CD14-positive monocyte (primary cell): ENCODE measurements around the gene RPS6KB2. TPM values are rescaled to one million over a fixed set of nuclear protein-coding genes. Genes with fewer than 3 reads are reported as not detected.
A peak's percentile ranks its signal among the peaks of the same experiment; 100 is the strongest.

Source experiments
- DNase-seq, 3 donors: peaks; one replicate each; pipeline ENCODE4 v3.0.0-alpha.2; 2011 to 2022
- H2AFZ ChIP-seq: 2 replicates; pipeline ENCODE4 v1.6.0; 2012; ENCODE audit warnings: mild to moderate bottlenecking, low read depth, low read length, inconsistent platforms; ENCODE audit not compliant: insufficient read depth, poor library complexity, severe bottlenecking
- H3K27ac ChIP-seq, 2 donors: 1 replicate in 1 of 2; 2 replicates in 1 of 2; pipeline ENCODE4 v1.5.1; 2012 to 2013; ENCODE audit warnings: low read length in 2 of 2, control low read depth in 1 of 2, inconsistent platforms in 1 of 2, low read depth in 1 of 2, mild to moderate bottlenecking in 1 of 2
- H3K27me3 ChIP-seq, 2 donors: one replicate each; pipeline versions ENCODE4 v1.6.0 to v1.6.1; 2011 to 2013; ENCODE audit warnings: low read length in 2 of 2; ENCODE audit not compliant: control insufficient read depth in 2 of 2, insufficient read depth in 2 of 2
- H3K36me3 ChIP-seq, 2 donors: replicated peaks in 1 of 2; 1 replicate in 1 of 2; 2 replicates in 1 of 2; pipeline versions ENCODE4 v1.5.1 to v1.6.1; 2012 to 2013; ENCODE audit warnings: low read length in 2 of 2, control low read depth in 1 of 2, inconsistent platforms in 1 of 2, mild to moderate bottlenecking in 1 of 2; ENCODE audit not compliant: insufficient read depth in 2 of 2, control insufficient read depth in 1 of 2
- H3K4me1 ChIP-seq, 2 donors: 1 replicate in 1 of 2; 2 replicates in 1 of 2; pipeline versions ENCODE4 v1.5.1 to v1.6.1; 2012 to 2013; ENCODE audit warnings: low read length in 2 of 2, control low read depth in 1 of 2, inconsistent platforms in 1 of 2, mild to moderate bottlenecking in 1 of 2, moderate library complexity in 1 of 2; ENCODE audit not compliant: insufficient read depth in 2 of 2, control insufficient read depth in 1 of 2
- H3K4me2 ChIP-seq: replicated peaks from 2 replicates; pipeline ENCODE3; 2012; ENCODE audit warnings: low read length, moderate library complexity, mild to moderate bottlenecking; ENCODE audit not compliant: poor library complexity, severe bottlenecking; ENCODE audit errors: extremely low read depth
- H3K4me3 ChIP-seq, 3 experiments: fragments of 200-600 bp in 1 of 3; sonication (generic) in 1 of 3; replicated peaks in 1 of 3; 1 replicate in 2 of 3; 2 replicates in 1 of 3; pipeline ENCODE4 v1.5.1; 2011 to 2013; ENCODE audit warnings: low read length in 3 of 3, mild to moderate bottlenecking in 3 of 3, control low read depth in 2 of 3, low read depth in 2 of 3, inconsistent platforms in 1 of 3, moderate library complexity in 1 of 3
- H3K79me2 ChIP-seq: 2 replicates; pipeline ENCODE4 v1.6.0; 2012; ENCODE audit warnings: mild to moderate bottlenecking, control low read depth, inconsistent platforms, low read length, moderate library complexity; ENCODE audit not compliant: insufficient read depth
- H3K9ac ChIP-seq: 2 replicates; pipeline ENCODE4 v1.6.0; 2017; ENCODE audit warnings: low read length, mild to moderate bottlenecking; ENCODE audit not compliant: insufficient read depth, poor library complexity, severe bottlenecking
- H3K9me3 ChIP-seq, 2 donors: replicated peaks in 1 of 2; 1 replicate in 1 of 2; 2 replicates in 1 of 2; pipeline versions ENCODE4 v1.5.1 to v1.6.1; 2012 to 2013; ENCODE audit warnings: low read length in 2 of 2, control low read depth in 1 of 2; ENCODE audit not compliant: control insufficient read depth in 1 of 2, insufficient read depth in 1 of 2
- H4K20me1 ChIP-seq: 2 replicates; pipeline ENCODE4 v1.6.0; 2012; ENCODE audit warnings: mild to moderate bottlenecking, low read length, control low read depth, moderate library complexity; ENCODE audit not compliant: insufficient read depth
- H3K27ac Mint-ChIP-seq, 7 donors: one replicate each; pipeline ENCODE4 v1.8.0; 2020; ENCODE audit warnings: mild to moderate bottlenecking in 7 of 7, mixed read lengths in 7 of 7, moderate library complexity in 6 of 7, inconsistent platforms in 2 of 7
- H3K27me3 Mint-ChIP-seq, 3 donors: one replicate each; pipeline ENCODE4 v1.8.0; 2021 to 2022; ENCODE audit warnings: low read depth in 3 of 3, mild to moderate bottlenecking in 3 of 3, mixed read lengths in 3 of 3, moderate library complexity in 3 of 3, inconsistent platforms in 1 of 3
- H3K36me3 Mint-ChIP-seq, 2 donors: one replicate each; pipeline ENCODE4 v1.8.0; 2020; ENCODE audit warnings: mixed read lengths in 2 of 2, inconsistent platforms in 1 of 2, mild to moderate bottlenecking in 1 of 2
- H3K4me1 Mint-ChIP-seq: one replicate; pipeline ENCODE4 v1.8.0; 2020; ENCODE audit warnings: mild to moderate bottlenecking, mixed read lengths
- H3K4me3 Mint-ChIP-seq, 2 donors: one replicate each; pipeline ENCODE4 v1.8.0; 2020; ENCODE audit warnings: mild to moderate bottlenecking in 2 of 2, mixed read lengths in 2 of 2, moderate library complexity in 1 of 2
- H3K9me3 Mint-ChIP-seq, 7 donors: one replicate each; pipeline ENCODE4 v1.8.0; 2020 to 2022; ENCODE audit warnings: mixed read lengths in 7 of 7, mild to moderate bottlenecking in 6 of 7, moderate library complexity in 6 of 7, inconsistent platforms in 2 of 7
- CTCF ChIP-seq: fragments of 200-600 bp; IDR thresholded peaks from one replicate; pipeline ENCODE4 v1.8.0; 2022; ENCODE audit warnings: antibody characterized with exemption, mild to moderate bottlenecking
- WGBS: methylation state at CpG from one replicate; pipeline ENCODE4 v1.1.5; 2013; ENCODE audit warnings: missing lambda C conversion rate; ENCODE audit not compliant: insufficient coverage; 5-methylcytosine and 5-hydroxymethylcytosine counted together
- intact Hi-C, 2 donors: fragments of 100-400 bp; cut with micrococcal nuclease; formaldehyde crosslinking; loops; one replicate each; pipeline versions ENCODE4 v1.15.0 to v1.15.1; 2023
- polyA plus RNA-seq, 3 donors: library from polyadenylated mRNA; depleted of rRNA in 1 of 3; unstranded in 2 of 3; stranded (reverse) in 1 of 3; fragments of 300-500 nt in 2 of 3; fragments of >200 nt in 1 of 3; fragmentation: Illumina TruSeq in 2 of 3; gene quantifications; 1 replicate in 2 of 3; 2 replicates in 1 of 3; pipeline ENCODE4 v1.2.3, GENCODE V29; 2012 to 2021

Gene RPS6KB2
- polyA plus RNA-seq, 3 donors = 51.6 to 101 (median 53.8) TPM

- Mint-ChIP-seq H3K4me1 (peaks cover 29% of the 10 kb centered on the region), H3K4me3 (peak within 1 kb of the TSS; percentile 79 to 92), H3K9me3 (peaks cover 0 to 2% (median 0%) of the 10 kb centered on the region in 7 donors), H3K36me3 (peaks cover 0 to 2% of the 10 kb centered on the region in 2 donors), H3K27ac (peak within 1 kb of the TSS in 5 of 7 donors; percentile 75 to 85 (median 79)), H3K27me3 (peaks cover 0 to 10% (median 5%) of the 10 kb centered on the region in 3 donors)
- Histone ChIP-seq H3K36me3 (no peaks in the 10 kb centered on the region), H3K79me2 (peaks cover 7% of the 10 kb centered on the region), H3K4me3 (peak within 1 kb of the TSS; percentile 63 to 88 (median 66)), H3K4me2 (peak within 1 kb of the TSS; percentile 92), H4K20me1 (no peaks in the 10 kb centered on the region), H3K9me3 (no peaks in the 10 kb centered on the region), H3K4me1 (peaks cover 26 to 43% of the 10 kb centered on the region in 2 donors), H3K27ac (peak within 1 kb of the TSS; percentile 41 to 90), H2AFZ (peak within 1 kb of the TSS; percentile 96), H3K27me3 (no peaks in the 10 kb centered on the region), H3K9ac (peak within 1 kb of the TSS; percentile 72)
- TF ChIP-seq CTCF = peak; percentile 59
- DNase-seq = peak; percentile 89 to 90 (median 90)
- intact Hi-C loops = loop anchor here (1.0 to 5.0 kb wide), 5 partner anchors 33 to 67 kb away; partner anchors contain the start of genes PPP1CA (in 1 of the 2), RPS6KB2 (in 1 of the 2) and TBC1D10C (in 1 of the 2)
- WGBS = 0% methylated on average over 71 of the region's 76 CpGs
Measured at GRCh38 chr11:67468759-67469507, 40.6 kb downstream of the RPS6KB2 start, which contains the start of gene TMEM134. TSS of gene TMEM134 (minus strand) at chr11:67469251. CDS start at chr11:67469192, 59 bp downstream.

GRCh38 chr11:67469508-67469811 is 41.2 kb downstream of the RPS6KB2 start:
- peak overlapping the region; percentile 69 to 85 for H3K4me3 Mint-ChIP-seq

More at GRCh38 chr11:67469508-67469811, 41.2 kb downstream of the RPS6KB2 start:
- intact Hi-C loops = loop anchor here (1.0 to 5.0 kb wide), 5 partner anchors 33 to 67 kb away; partner anchors contain the start of genes PPP1CA (in 1 of the 2), RPS6KB2 (in 1 of the 2) and TBC1D10C (in 1 of the 2)
- peak; percentile 21 for TF ChIP-seq CTCF
- Histone ChIP-seq H3K79me2 (peaks cover 7% of the 10 kb centered on the region), H4K20me1 (no peaks in the 10 kb centered on the region), H2AFZ (peak overlapping the region; percentile 96), H3K27ac (peak overlapping the region; percentile 41 to 90), H3K27me3 (no peaks in the 10 kb centered on the region), H3K4me1 (peaks cover 21 to 38% of the 10 kb centered on the region in 2 donors), H3K36me3 (no peaks in the 10 kb centered on the region), H3K9ac (peak overlapping the region; percentile 72), H3K9me3 (no peaks in the 10 kb centered on the region), H3K4me3 (peak overlapping the region; percentile 52 to 88 (median 63)), H3K4me2 (peak overlapping the region; percentile 92)
- 21% methylated on average over 9 of the region's 9 CpGs for WGBS
- Mint-ChIP-seq H3K4me1 (peaks cover 25% of the 10 kb centered on the region), H3K27ac (peak overlapping the region in 5 of 7 donors; percentile 75 to 85 (median 79)), H3K36me3 (peaks cover 0 to 2% of the 10 kb centered on the region in 2 donors), H3K27me3 (peaks cover 0 to 12% (median 5%) of the 10 kb centered on the region in 3 donors), H3K9me3 (no peaks in the 10 kb centered on the region)
- no peak for DNase-seq
